ENCODE measurements around the gene DLG2. TPM values are rescaled to one million over a fixed set of nuclear protein-coding genes. Genes with fewer than 3 reads are reported as not detected.

DLG2 gene
- total RNA-seq, 3 donors from 2014 or later = 4.3 to 12.3 (median 6.9) TPM

DNA sequence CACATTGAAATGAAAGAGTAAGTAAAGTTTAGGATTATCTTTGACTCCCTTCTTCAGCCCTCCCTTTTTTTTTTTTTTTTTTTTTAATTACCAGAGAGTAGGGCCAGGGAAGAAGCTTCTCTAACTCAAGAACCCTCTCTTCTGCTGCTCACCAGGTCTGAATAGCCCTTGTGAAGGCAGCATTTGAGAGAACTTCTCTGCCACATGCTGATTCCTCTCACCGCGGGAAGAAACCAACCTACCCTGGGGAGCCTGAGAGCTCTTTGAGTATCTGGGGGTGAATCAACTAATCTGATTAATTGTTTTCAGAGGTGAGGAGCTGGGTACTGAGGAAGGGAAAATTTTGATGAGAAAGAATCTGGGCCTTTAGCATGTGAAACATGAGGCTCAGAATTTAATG lies 1906.5 kb downstream of the DLG2 start:
- H3K27ac ChIP-seq = no peak overlapping the region
- TF ChIP-seq, protein P1, sequence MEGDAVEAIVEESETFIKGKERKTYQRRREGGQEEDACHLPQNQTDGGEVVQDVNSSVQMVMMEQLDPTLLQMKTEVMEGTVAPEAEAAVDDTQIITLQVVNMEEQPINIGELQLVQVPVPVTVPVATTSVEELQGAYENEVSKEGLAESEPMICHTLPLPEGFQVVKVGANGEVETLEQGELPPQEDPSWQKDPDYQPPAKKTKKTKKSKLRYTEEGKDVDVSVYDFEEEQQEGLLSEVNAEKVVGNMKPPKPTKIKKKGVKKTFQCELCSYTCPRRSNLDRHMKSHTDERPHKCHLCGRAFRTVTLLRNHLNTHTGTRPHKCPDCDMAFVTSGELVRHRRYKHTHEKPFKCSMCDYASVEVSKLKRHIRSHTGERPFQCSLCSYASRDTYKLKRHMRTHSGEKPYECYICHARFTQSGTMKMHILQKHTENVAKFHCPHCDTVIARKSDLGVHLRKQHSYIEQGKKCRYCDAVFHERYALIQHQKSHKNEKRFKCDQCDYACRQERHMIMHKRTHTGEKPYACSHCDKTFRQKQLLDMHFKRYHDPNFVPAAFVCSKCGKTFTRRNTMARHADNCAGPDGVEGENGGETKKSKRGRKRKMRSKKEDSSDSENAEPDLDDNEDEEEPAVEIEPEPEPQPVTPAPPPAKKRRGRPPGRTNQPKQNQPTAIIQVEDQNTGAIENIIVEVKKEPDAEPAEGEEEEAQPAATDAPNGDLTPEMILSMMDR (IDR thresholded peaks at IDR 0.05) = no peak
- TF ChIP-seq POLR2A (IDR thresholded peaks at IDR 0.05) (no peak), POLR2AphosphoS5 (IDR thresholded peaks at IDR 0.05) (no peak)
- no peaks in the 10 kb centered on the region for H3K4me1 ChIP-seq
- no peaks in the 10 kb centered on the region for H3K9me3 ChIP-seq
- DNase-seq (ENCODE audit: low spot score in 2 of 2) = no peak
- H3K4me3 ChIP-seq = no peak overlapping the region
- no peaks in the 10 kb centered on the region for H3K27me3 ChIP-seq
- no peaks in the 10 kb centered on the region for H3K36me3 ChIP-seq
- intact Hi-C loops (cut with DNase I; ENCODE audit: low total_unique reads) = no loop called here

DNA sequence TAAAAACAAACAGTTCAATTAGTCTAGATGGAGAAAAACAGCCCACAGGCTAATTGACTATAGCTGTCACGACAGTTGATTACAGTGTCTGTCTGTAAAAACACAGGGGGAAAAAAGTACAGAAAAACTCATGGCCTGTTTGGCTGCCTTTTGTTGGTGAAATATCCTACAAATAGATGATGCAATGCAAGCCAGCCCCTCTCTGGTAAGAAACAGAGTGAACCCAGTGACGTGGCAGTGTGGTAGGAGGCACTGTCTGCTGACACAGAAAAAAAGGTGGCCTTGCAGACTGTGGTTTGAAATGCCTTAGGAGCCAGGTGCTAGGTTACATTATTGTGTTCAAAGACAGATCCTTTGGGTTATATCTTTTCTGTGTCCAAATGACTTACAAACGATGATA lies 1909.6 kb downstream of the DLG2 start:
- no peak for DNase-seq (ENCODE audit: low spot score in 2 of 2)
- TF ChIP-seq POLR2A (IDR thresholded peaks at IDR 0.05) = no peak
- TF ChIP-seq, protein P1 (IDR thresholded peaks at IDR 0.05) = no peak
- no peak for TF ChIP-seq POLR2AphosphoS5 (IDR thresholded peaks at IDR 0.05)
- Histone ChIP-seq H3K27me3 (no peaks in the 10 kb centered on the region), H3K9me3 (no peaks in the 10 kb centered on the region), H3K4me3 (no peak overlapping the region), H3K4me1 (no peaks in the 10 kb centered on the region), H3K36me3 (no peaks in the 10 kb centered on the region), H3K27ac (no peak overlapping the region)
- intact Hi-C loops (cut with DNase I; ENCODE audit: low total_unique reads) = no loop called here

DNA sequence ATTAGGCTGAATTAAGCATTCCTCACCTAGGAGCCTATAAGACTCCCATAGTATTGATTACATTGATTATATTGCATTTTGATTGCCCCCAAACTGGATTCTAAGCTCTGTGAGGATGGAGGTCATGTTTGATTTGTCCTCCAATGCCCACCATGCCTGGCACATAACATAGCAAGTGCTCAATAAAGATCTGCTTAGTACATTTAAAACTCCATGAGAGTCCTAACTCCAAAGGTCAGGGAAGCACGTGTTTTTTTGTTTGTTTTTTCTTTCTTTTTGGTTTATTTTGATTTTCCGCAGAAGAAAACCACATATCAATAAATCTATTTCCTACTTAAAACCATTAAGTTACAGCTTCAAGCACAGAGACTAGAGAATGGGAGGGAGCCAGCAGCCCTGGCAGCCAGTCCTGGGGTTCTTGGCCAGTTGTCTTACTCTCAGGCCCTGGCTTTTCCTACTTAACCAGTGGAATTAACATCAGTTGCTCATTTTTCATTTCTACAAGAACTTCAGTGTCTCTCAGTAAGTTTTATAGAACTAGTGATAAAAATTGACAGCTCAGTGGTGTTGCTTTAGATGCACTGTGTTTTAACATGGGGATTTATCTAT lies 1911.1 kb downstream of the DLG2 start:
- TF ChIP-seq POLR2A (IDR thresholded peaks at IDR 0.05) = no peak
- no peak for TF ChIP-seq POLR2AphosphoS5 (IDR thresholded peaks at IDR 0.05)
- TF ChIP-seq, protein P1 (IDR thresholded peaks at IDR 0.05) = no peak
- DNase-seq (ENCODE audit: low spot score in 2 of 2) = no peak
- H3K36me3 ChIP-seq = no peaks in the 10 kb centered on the region
- no peaks in the 10 kb centered on the region for H3K4me1 ChIP-seq
- no peak overlapping the region for H3K27ac ChIP-seq
- no peak overlapping the region for H3K4me3 ChIP-seq
- H3K9me3 ChIP-seq = no peaks in the 10 kb centered on the region
- intact Hi-C loops (cut with DNase I; ENCODE audit: low total_unique reads) = no loop called here
- no peaks in the 10 kb centered on the region for H3K27me3 ChIP-seq

DNA sequence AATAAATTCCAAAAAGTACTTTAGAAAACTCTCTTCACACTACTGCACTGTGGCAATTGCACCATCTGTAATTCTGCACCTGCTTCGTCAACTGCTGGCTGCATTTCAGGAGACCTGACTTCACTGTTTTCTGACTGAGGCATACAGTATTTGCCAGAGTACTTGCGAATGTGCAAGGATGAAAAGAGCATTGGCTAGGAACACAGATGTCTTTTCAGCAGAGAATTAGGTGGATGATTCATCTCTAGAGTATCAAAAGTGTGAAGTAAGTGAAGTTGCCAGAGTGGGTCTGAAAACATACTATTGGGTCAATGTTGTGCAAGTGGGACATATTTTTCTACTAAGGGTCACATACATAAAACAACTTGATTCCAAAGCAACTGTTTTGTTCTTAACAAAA lies 1913.4 kb downstream of the DLG2 start:
- Histone ChIP-seq H3K4me1 (no peaks in the 10 kb centered on the region), H3K9me3 (no peaks in the 10 kb centered on the region), H3K36me3 (no peaks in the 10 kb centered on the region), H3K27me3 (no peaks in the 10 kb centered on the region), H3K4me3 (no peak overlapping the region), H3K27ac (no peak overlapping the region)
- TF ChIP-seq, protein P1 (IDR thresholded peaks at IDR 0.05) = no peak
- TF ChIP-seq POLR2AphosphoS5 (IDR thresholded peaks at IDR 0.05) (no peak), POLR2A (IDR thresholded peaks at IDR 0.05) (no peak)
- DNase-seq (ENCODE audit: low spot score in 2 of 2) = no peak
- intact Hi-C loops (cut with DNase I; ENCODE audit: low total_unique reads) = no loop called here

DNA sequence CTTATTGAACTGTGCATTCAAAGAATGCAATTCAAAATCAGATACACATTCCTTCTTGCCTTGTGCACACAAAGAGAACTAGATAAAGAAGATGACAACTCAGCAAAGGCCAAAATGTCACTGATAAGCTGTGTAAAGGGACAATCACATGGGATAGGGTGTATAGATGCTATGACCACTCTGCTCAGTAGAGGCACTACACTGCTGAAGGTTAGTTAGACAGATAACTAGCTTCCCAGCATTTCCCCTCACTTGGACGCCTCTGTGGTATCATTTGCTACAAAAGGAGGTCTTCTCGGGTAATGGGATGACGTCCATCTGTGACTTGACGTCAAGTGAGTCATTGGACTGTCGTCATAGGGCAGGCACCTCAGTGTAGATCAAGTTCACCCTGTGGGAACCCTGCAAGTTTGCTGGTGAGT lies 1916.0 kb downstream of the DLG2 start:
- intact Hi-C loops (cut with DNase I; ENCODE audit: low total_unique reads) = no loop called here
- Histone ChIP-seq H3K4me3 (no peak overlapping the region), H3K27me3 (no peaks in the 10 kb centered on the region), H3K9me3 (no peaks in the 10 kb centered on the region), H3K4me1 (no peaks in the 10 kb centered on the region), H3K36me3 (no peaks in the 10 kb centered on the region), H3K27ac (no peak overlapping the region)
- DNase-seq (ENCODE audit: low spot score in 2 of 2) = no peak
- TF ChIP-seq, protein P1 (IDR thresholded peaks at IDR 0.05) = no peak
- TF ChIP-seq POLR2AphosphoS5 (IDR thresholded peaks at IDR 0.05) (no peak), POLR2A (IDR thresholded peaks at IDR 0.05) (no peak)
